PC-3 (cell line): ENCODE data around the gene DMD.

Source experiments
- CTCF ChIP-seq: fragments of 300-600 bp; sonication (generic); conservative IDR thresholded peaks from 2 replicates; pipeline ENCODE4 v1.5.1; 2017; ENCODE audit warnings: antibody characterized with exemption, low read depth, mild to moderate bottlenecking, low read length
- EZH2phosphoT487 ChIP-seq: fragments of 300-600 bp; sonication (generic); IDR thresholded peaks from 2 replicates; pipeline ENCODE4 v1.6.1; 2018; ENCODE audit warnings: mild to moderate bottlenecking, antibody characterized with exemption, low read length, borderline replicate concordance

GRCh38 chrX:31302573-31303075, 1908.7 kb downstream of the DMD start:
- TF ChIP-seq CTCF: no peak
- no peak for TF ChIP-seq EZH2phosphoT487
